ENCODE measurements around the gene CEND1.

DNA sequence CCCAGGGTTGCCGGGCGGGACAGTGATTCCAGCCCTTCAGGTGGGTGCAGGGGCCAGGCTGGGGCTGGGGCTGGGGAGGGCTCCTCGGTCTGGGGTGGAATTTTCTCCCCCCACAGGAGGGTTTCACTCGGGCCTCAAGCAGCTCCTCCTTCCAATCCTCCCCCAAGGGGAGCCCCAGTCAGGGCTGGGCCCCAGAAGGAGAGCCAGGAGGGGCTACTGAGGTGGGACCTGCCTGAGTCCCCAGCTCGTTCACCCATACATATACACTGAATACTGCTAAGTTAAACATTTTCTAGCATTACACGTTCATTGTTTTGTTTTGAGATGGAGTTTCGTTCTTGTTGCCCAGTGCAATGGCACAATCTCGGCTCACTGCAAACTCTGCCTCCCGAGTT is 36.3 kb upstream of the CEND1 start:
- TF ChIP-seq, protein P1, sequence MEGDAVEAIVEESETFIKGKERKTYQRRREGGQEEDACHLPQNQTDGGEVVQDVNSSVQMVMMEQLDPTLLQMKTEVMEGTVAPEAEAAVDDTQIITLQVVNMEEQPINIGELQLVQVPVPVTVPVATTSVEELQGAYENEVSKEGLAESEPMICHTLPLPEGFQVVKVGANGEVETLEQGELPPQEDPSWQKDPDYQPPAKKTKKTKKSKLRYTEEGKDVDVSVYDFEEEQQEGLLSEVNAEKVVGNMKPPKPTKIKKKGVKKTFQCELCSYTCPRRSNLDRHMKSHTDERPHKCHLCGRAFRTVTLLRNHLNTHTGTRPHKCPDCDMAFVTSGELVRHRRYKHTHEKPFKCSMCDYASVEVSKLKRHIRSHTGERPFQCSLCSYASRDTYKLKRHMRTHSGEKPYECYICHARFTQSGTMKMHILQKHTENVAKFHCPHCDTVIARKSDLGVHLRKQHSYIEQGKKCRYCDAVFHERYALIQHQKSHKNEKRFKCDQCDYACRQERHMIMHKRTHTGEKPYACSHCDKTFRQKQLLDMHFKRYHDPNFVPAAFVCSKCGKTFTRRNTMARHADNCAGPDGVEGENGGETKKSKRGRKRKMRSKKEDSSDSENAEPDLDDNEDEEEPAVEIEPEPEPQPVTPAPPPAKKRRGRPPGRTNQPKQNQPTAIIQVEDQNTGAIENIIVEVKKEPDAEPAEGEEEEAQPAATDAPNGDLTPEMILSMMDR (conservative IDR thresholded peaks at IDR 0.05 in 1 of 2, IDR thresholded peaks at IDR 0.05 in 1 of 2; ENCODE audit: low read depth in 1 of 2, low read length in 2 of 2): no peak
- no peak for TF ChIP-seq EZH2 (IDR thresholded peaks at IDR 0.05; ENCODE audit: low read length, missing control alignments)
